GM18520 (cell line): ENCODE results near the gene CACNA1B.
"Not testable (repeated sequence)": the region's sequence is repeated elsewhere in the genome, so short reads cannot be mapped to it uniquely, and the experiment has no call there.

Experiments used
- ATAC-seq: cut with Tn5 transposase; IDR thresholded peaks from one replicate; pipeline ENCODE4 v1.9.1; 2021; ENCODE audit not compliant: unreplicated experiment

Gene CACNA1B

GRCh38 chr9:137885121-137885520 is 7.5 kb downstream of the CACNA1B start:
- not testable (repeated sequence) for ATAC-seq

DNA sequence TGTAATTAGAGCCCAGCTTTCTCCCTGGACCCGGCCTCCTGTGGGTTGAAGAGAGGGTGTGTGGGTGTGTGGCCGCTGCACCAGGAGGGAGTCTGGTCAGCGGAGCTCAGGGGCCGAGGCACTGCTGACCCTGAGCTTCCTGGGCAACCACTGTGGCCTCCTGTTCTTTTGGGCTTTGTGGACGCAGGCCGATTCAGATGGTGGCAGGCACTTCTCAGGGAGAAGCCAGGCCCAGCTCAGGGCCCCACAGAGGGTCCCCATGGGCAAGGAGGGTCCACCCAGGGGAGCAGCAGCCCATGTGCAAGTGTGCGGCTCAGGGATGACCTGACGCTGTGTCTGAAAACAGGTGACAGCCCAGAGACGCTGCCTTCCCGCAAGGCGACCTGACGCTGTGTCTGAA is 11.0 kb downstream of the CACNA1B start:
- not testable (repeated sequence) for ATAC-seq

DNA sequence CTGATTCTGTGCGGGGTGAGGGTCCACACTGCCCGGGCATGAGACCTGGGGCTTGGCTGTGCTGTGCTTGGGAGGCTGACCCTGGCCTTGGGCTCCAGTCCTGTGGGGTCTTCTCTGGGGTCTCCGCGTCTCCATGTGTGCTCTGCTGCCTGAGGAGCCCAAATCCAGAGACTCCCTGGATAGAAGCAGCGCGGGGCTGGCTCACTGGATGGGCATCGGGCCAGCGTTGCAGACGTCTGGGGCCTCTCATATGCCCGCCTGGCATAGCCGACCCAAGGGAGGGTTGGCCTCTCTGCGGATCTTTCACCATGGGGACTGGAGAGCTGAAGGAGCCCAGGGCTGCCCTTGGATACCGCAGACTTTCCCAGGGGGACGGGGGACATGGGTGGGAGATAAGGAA is 12.4 kb downstream of the CACNA1B start:
- ATAC-seq = not testable (repeated sequence)

GRCh38 chr9:137890768-137891587 is 13.4 kb downstream of the CACNA1B start:
- ATAC-seq = not testable (repeated sequence)

- no peak for ATAC-seq
These were observed 14.2 kb downstream of the CACNA1B start for GRCh38 chr9:137891588-137892423.

DNA sequence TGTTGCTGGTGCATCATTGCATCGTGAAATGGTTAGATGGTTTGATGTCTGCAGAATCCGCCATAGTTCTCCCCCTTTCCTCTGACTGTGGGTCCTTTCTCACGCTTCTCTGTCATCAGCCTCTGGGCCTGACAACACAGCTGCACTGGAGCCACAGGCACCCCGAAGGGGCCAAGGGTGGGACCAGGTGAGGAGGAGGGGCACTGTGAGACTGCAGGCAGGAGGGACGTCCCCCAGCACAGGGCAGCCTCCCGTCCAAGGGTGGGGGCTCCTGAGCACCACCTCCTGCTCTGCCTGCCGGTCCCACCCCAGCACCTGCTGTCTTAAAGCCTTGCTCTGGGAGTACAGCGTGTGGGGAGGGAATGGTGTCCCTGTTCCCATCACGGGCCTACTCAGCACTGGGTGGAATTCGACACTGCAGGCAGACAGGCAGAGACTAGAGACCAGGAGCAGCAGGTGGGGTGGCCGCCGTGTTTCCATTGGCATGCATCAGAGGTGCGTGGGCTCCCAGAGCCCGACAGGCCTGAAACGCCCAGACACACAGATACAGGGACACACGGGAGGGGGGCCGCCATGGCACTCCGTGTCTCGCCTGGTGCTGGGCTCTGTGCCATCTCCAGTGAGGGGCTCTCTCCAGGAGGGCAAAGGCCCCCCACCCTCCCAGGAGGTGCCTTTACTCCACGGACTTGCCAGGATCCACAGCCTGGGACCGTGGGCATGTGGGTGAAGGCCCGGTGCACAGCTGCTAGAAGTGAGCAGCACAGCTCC is 15.0 kb downstream of the CACNA1B start:
- ATAC-seq = no peak

DNA sequence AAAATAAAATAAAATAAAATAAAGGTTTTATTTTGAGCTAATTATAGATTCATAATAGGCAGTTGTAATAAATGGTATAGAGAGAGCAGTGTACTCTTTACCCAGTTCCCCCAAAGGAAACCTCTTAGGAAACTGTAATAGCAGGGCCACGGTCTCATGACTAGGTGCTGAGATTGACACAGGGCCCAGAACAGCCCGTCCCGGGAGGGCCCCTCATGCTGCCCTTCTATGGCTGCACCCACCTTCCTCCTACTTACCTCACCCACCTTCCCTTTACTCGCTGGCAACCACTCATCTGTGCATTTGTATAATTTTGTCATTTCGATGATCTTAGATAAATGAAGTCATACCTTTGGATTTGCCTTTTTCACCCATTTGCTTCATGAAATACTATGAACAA is 16.1 kb downstream of the CACNA1B start:
- no peak for ATAC-seq

DNA sequence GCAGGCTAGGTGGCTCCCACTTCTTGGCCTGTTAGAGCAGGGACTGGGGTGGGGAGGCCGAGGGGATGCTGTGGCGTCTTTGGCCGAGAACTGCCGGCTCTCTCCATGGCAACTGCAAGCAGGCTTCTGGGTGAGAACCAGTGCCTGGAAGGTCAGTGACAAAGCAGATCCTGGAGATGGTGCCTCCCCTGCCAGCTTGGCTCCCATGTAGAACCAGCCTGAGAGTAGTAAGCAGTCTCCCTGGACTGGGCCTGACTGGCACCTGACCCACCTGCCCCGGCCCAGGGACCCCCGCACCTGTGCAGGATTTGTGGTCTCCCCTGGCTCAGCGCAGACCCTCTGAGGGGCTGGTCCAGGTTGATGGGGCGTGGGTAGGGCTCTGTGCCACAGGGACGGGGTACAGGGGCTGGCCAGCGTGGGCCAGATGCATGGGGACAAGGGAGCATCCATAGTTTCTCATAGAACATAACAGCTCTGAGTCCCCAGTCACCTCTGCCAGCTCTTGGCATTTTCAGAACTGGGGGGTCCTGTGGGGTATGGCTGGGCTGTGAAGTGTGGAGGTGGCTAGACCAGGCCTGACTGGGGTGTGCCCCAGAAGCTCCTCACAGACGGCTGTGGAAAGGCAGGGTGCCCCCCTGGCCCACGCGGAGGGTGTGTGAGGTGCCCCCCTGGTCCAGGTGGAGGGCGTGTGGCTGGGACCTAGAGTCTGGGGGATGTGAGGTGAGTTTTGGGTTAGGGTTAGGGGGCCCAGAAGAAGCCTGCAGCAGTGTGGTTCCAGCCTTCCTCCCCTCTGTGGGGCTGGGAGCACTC is 22.2 kb downstream of the CACNA1B start:
- no peak for ATAC-seq

DNA sequence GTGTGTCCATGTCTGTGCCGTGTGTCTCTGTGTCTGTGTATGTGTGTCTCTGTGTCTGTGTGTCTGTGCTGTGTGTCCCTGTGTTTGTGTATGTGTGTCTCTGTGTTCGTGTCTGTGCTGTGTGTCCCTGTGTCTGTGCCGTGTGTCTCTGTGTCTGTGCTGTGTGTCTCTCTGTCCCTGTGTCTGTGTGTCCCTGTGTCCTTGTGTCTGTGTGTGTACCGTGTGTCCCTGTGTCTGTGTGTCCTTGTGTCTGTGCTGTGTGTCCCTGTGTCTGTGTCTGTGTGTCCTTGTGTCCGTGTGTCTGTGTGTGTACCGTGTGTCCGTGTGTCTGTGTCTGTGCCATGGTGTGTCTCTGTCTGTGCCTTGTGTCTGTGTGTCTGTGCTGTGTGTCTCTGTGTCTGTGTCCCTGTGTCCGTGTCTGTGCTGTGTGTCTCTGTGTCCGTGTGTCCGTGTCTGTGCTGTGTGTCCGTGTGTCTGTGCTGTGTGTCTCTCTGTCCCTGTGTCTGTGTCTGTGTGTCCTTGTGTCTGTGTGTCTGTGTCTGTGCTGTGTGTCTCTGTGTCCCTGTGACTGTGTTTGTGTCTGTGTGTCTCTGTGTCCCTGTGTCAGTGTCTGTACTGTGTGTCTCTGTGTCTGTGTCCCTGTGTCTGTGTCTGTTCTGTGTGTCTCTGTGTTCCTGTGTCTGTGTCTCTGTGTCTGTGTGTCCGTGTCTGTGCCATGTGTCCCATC is 23.2 kb downstream of the CACNA1B start:
- no peak for ATAC-seq

GRCh38 chr9:137902646-137903045 is 25.1 kb downstream of the CACNA1B start:
- ATAC-seq = no peak

GRCh38 chr9:137905740-137906139 is 28.2 kb downstream of the CACNA1B start:
- ATAC-seq = no peak

GRCh38 chr9:137907776-137908175 is 30.2 kb downstream of the CACNA1B start:
- ATAC-seq = no peak

GRCh38 chr9:137912671-137913070 is 35.1 kb downstream of the CACNA1B start:
- no peak for ATAC-seq

DNA sequence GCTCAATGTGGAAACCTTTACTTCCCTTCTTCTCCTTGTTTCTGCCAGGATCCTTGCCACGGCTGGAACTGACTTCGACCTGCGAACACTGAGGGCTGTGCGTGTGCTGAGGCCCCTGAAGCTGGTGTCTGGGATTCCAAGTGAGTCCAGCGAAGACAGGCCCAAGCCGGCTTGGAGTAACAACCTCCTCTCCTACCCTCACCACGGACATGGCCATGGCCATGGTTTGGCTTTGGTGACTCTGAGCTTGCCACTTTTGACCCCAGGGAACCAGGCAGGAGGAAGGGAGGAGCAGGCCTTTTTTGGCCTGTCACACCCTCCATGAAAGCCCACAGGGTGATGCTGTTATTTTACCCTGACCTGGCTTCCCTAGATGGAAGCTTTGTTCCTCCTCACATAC is 35.5 kb downstream of the CACNA1B start:
- ATAC-seq = no peak

GRCh38 chr9:137913771-137914767 is 36.5 kb downstream of the CACNA1B start:
- ATAC-seq = no peak

DNA sequence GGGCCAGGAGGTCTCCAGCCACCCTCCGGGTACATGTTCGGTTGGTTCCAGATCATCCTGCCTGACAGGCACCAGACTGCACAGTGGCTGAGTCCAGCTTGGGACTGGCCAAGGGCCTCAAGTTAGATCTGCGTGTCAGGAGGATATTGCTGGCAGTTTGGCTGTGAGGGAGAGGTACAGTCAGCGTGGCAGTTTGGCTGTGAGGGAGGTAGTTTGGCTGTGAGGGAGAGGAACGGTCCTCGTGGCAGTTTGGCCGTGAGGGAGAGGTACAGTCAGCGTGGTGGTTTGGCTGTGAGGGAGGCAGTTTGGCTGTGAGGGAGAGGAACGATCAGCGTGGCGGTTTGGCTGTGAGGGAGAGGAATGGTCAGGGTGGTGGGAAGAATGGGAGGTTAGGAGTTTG is 39.0 kb downstream of the CACNA1B start:
- no peak for ATAC-seq

GRCh38 chr9:137917116-137917515 is 39.5 kb downstream of the CACNA1B start:
- ATAC-seq = no peak

GRCh38 chr9:137917795-137918194 is 40.2 kb downstream of the CACNA1B start:
- no peak for ATAC-seq
